OCI-LY1 (cell line): ENCODE results near the gene CANT1.
"Not testable (repeated sequence)": the region's sequence is repeated elsewhere in the genome, so short reads cannot be mapped to it uniquely, and the experiment has no call there.

Experiments used
- H2AFZ ChIP-seq: fragments of 200-600 bp; sonication (generic), shearing (Covaris generic); 2 replicates; pipeline ENCODE4 v1.6.0; 2014; ENCODE audit warnings: antibody characterized with exemption, mild to moderate bottlenecking, low read length
- H3F3A ChIP-seq: fragments of 200-600 bp; sonication (generic), shearing (Covaris generic); 2 replicates; pipeline ENCODE4 v1.6.0; 2014; ENCODE audit warnings: mild to moderate bottlenecking, antibody characterized with exemption, low read length, moderate library complexity; ENCODE audit not compliant: insufficient read depth
- H3K27ac ChIP-seq: fragments of 200-600 bp; sonication (generic); 2 replicates; pipeline ENCODE4 v1.5.1; 2014; ENCODE audit warnings: low read length, mixed run types, mild to moderate bottlenecking, low read depth; ENCODE audit not compliant: poor library complexity, severe bottlenecking
- H3K27me3 ChIP-seq: fragments of 200-600 bp; sonication (generic); 2 replicates; pipeline ENCODE4 v1.6.0; 2014; ENCODE audit warnings: antibody characterized with exemption, mild to moderate bottlenecking, low read length, moderate library complexity; ENCODE audit not compliant: insufficient read depth
- H3K36me3 ChIP-seq: fragments of 200-600 bp; sonication (generic); 2 replicates; pipeline ENCODE4 v1.6.1; 2014; ENCODE audit warnings: mild to moderate bottlenecking, antibody characterized with exemption, low read length, moderate library complexity, mixed read lengths; ENCODE audit not compliant: insufficient read depth
- H3K4me1 ChIP-seq: fragments of 200-600 bp; sonication (generic); 2 replicates; pipeline ENCODE4 v1.5.1; 2014; ENCODE audit warnings: mild to moderate bottlenecking, low read length, moderate library complexity; ENCODE audit not compliant: insufficient read depth, severe bottlenecking
- H3K4me2 ChIP-seq: fragments of 200-600 bp; sonication (generic), shearing (Covaris generic); 2 replicates; pipeline ENCODE4 v1.6.1; 2014; ENCODE audit warnings: low read length
- H3K4me3 ChIP-seq: fragments of 200-600 bp; sonication (generic); 2 replicates; pipeline ENCODE4 v1.5.1; 2014; ENCODE audit warnings: low read length, low read depth, mild to moderate bottlenecking, mixed read lengths; ENCODE audit not compliant: poor library complexity, severe bottlenecking
- H3K79me2 ChIP-seq: fragments of 200-600 bp; shearing (Covaris generic); 2 replicates; pipeline ENCODE4 v1.6.1; 2016; ENCODE audit warnings: mixed run types, low read length, mixed read lengths; ENCODE audit not compliant: insufficient read depth
- H3K9ac ChIP-seq: fragments of 200-600 bp; sonication (generic), shearing (Covaris generic); 2 replicates; pipeline ENCODE4 v1.6.1; 2014; ENCODE audit warnings: mild to moderate bottlenecking, low read length, mixed read lengths
- H3K9me2 ChIP-seq: fragments of 200-600 bp; sonication (generic), shearing (Covaris generic); 2 replicates; pipeline ENCODE4 v1.6.1; 2014; ENCODE audit warnings: low read depth, mild to moderate bottlenecking, low read length, mixed read lengths
- H3K9me3 ChIP-seq: fragments of 200-600 bp; shearing (Covaris generic); 2 replicates; pipeline ENCODE4 v1.6.1; 2014; ENCODE audit warnings: low read length, mixed read lengths
- H4K20me1 ChIP-seq: fragments of 200-600 bp; sonication (generic), shearing (Covaris generic); 2 replicates; pipeline ENCODE4 v1.6.0; 2016; ENCODE audit warnings: mild to moderate bottlenecking, low read length; ENCODE audit not compliant: insufficient read depth
- CTCF ChIP-seq: fragments of 200-600 bp; sonication (generic), shearing (Covaris generic); IDR thresholded peaks from 2 replicates; pipeline ENCODE4 v1.5.1; 2017; ENCODE audit warnings: mild to moderate bottlenecking, antibody characterized with exemption, low read length, moderate library complexity, mixed read lengths
- EZH2 ChIP-seq: fragments of 200-600 bp; sonication (generic), shearing (Covaris generic); IDR thresholded peaks from 2 replicates; pipeline ENCODE4 v1.8.0; 2017; ENCODE audit warnings: borderline replicate concordance, mixed run types, mild to moderate bottlenecking, antibody characterized with exemption, low read length, moderate library complexity, mixed read lengths

The CANT1 gene

GRCh38 chr17:79031996-79032875 lies 22.7 kb upstream of the CANT1 start:
- no peak for TF ChIP-seq EZH2
- TF ChIP-seq CTCF: no peak
- H4K20me1 ChIP-seq: no peaks in the 10 kb centered on the region
- H3F3A ChIP-seq: no peaks in the 10 kb centered on the region
- no peaks in the 10 kb centered on the region for H3K9me2 ChIP-seq
- no peak overlapping the region for H3K9ac ChIP-seq
- no peak overlapping the region for H3K4me2 ChIP-seq
- H3K4me1 ChIP-seq: no peaks in the 10 kb centered on the region
- no peaks in the 10 kb centered on the region for H3K36me3 ChIP-seq
- no peaks in the 10 kb centered on the region for H3K79me2 ChIP-seq
- H3K9me3 ChIP-seq: no peaks in the 10 kb centered on the region
- H2AFZ ChIP-seq: no peak overlapping the region
- H3K4me3 ChIP-seq: no peak overlapping the region
- no peak overlapping the region for H3K27ac ChIP-seq
- H3K27me3 ChIP-seq: 0 out of 2 replicates have a peak, but pooled peaks cover 4% of the 10 kb centered on the region

- not testable (repeated sequence) for H3K36me3 ChIP-seq, H3K9ac ChIP-seq, H3F3A ChIP-seq, H3K4me2 ChIP-seq, H3K4me1 ChIP-seq, H4K20me1 ChIP-seq, H3K9me2 ChIP-seq, H2AFZ ChIP-seq, H3K27ac ChIP-seq, H3K4me3 ChIP-seq, H3K79me2 ChIP-seq, H3K27me3 ChIP-seq, H3K9me3 ChIP-seq
Observed at GRCh38 chr17:79030636-79031035, 21.1 kb upstream of the CANT1 start.

GRCh38 chr17:79029327-79030009 lies 19.9 kb upstream of the CANT1 start:
- Histone ChIP-seq H3K27ac (no peak overlapping the region), H3K9ac (no peak overlapping the region), H4K20me1 (no peaks in the 10 kb centered on the region), H3K4me3 (no peak overlapping the region), H3K9me3 (no peaks in the 10 kb centered on the region), H3K4me2 (no peak overlapping the region), H3K4me1 (no peaks in the 10 kb centered on the region), H3K9me2 (no peaks in the 10 kb centered on the region), H3K36me3 (no peaks in the 10 kb centered on the region), H3F3A (no peaks in the 10 kb centered on the region), H3K27me3 (0 out of 2 replicates have a peak, but pooled peaks cover 12% of the 10 kb centered on the region), H3K79me2 (no peaks in the 10 kb centered on the region), H2AFZ (no peak overlapping the region)
- no peak for TF ChIP-seq CTCF
